ENCODE measurements around the gene RAB17.

Gene RAB17

DNA sequence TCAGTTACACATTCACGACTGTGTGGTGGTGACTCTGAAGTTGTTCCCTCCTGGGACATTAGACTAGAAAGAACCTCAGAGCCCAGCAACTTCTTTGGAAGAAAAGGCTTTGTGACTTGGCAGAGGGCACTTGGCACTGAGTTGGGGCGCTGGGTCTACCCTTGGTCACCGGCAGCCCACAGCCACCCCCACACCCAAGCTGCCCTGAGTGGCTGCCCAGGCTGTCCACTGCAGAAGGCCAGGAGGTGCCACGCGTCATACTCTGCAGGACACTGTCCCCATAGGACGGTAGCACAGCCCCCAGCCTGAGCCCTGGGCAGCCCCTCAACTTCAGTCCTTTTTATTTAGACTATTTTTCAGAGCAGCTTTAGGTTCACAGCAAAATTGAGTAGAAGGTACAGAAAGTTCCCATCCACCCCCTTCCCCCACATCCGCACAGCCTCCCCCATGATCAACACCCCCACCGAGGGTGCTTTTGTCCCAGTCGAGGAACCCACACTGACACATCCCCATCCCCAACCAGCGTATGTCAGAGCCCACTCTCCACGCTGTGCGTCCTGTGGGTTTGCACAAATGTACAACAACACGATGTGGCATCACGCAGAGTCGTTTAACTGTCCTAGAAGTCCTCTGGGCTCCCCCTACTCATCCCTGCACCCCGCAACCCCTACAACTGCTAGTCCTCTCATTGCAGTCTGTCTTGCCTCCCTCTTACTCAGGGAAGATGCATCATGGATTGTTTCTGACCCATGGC is 23.1 kb downstream of the RAB17 start:
- DNase-seq, result no peak
- TF ChIP-seq, protein P1, sequence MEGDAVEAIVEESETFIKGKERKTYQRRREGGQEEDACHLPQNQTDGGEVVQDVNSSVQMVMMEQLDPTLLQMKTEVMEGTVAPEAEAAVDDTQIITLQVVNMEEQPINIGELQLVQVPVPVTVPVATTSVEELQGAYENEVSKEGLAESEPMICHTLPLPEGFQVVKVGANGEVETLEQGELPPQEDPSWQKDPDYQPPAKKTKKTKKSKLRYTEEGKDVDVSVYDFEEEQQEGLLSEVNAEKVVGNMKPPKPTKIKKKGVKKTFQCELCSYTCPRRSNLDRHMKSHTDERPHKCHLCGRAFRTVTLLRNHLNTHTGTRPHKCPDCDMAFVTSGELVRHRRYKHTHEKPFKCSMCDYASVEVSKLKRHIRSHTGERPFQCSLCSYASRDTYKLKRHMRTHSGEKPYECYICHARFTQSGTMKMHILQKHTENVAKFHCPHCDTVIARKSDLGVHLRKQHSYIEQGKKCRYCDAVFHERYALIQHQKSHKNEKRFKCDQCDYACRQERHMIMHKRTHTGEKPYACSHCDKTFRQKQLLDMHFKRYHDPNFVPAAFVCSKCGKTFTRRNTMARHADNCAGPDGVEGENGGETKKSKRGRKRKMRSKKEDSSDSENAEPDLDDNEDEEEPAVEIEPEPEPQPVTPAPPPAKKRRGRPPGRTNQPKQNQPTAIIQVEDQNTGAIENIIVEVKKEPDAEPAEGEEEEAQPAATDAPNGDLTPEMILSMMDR (IDR thresholded peaks at IDR 0.05; ENCODE audit: low read depth, low read length), result no peak
- Histone ChIP-seq H3K4me3 (ENCODE audit: low read depth, low read length) (no peak overlapping the region), H3K27me3 (peaks cover 7% of the 10 kb centered on the region; the same call in 1 of the 2 replicates), H3K9me3 (no peaks in the 10 kb centered on the region), H3K4me1 (no peaks in the 10 kb centered on the region), H3K36me3 (no peaks in the 10 kb centered on the region)

DNA sequence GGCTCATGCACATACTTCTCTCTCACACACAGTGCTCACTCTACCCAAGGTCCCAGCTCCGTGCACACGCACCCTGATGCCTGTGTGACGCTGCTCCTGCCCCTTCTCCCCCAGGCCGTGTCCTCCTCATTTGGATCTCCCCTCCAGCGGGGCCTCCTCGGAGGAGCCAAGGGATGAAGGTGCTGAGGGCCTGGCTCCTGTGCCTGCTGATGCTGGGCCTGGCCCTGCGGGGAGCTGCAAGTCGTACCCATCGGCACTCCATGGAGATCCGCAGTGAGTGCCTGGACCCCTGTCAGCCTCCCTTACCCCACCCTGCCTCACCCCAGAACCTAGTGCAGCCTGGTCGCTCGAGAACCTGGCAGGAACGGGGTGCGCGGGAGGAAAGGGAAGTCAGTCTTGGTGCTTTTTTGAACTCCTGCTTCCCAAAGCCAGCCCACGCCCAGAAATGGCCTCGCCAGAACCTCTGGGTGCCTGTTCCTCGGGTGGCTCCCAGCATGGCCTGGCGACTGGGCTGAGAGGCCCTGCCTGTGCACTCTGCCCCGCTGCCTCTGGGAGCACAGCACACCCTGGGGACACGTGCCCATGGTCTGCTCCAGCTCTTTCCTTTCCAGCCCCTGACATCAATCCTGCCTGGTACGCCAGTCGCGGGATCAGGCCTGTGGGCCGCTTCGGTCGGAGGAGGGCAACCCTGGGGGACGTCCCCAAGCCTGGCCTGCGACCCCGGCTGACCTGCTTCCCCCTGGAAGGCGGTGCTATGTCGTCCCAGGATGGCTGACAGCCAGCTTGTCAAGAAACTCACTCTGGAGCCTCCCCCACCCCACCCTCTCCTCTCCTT is 23.9 kb downstream of the RAB17 start, which contains the start of gene PRLH:
Gene PRLH (plus strand): TSS at position 174 of the 835 bp plus-strand sequence. CDS start 0 bp downstream, at position 174.
- no peak for DNase-seq
- TF ChIP-seq, protein P1 (IDR thresholded peaks at IDR 0.05; ENCODE audit: low read depth, low read length), result no peak
- H3K4me3 ChIP-seq (ENCODE audit: low read depth, low read length), result no peak within 1 kb of the TSS
- H3K4me1 ChIP-seq, result no peaks in the 10 kb centered on the region
- H3K9me3 ChIP-seq, result no peaks in the 10 kb centered on the region
- peaks cover 7% of the 10 kb centered on the region; the same call in 1 of the 2 replicates for H3K27me3 ChIP-seq
- no peaks in the 10 kb centered on the region for H3K36me3 ChIP-seq

DNA sequence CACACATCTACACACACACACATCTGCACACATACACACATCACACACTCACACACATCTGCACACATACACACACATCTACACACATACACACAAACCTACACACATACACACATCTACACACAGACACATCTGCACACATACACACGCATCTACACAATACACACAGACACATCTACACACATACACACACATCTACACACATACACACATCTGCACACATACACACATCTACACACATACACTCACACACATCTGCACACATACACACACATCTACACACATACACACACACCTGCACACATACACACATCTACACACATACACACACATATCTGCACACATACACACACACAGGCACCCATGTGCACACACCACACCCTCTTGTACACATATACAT is 24.6 kb downstream of the RAB17 start:
- Histone ChIP-seq H3K27me3 (peaks cover 7% of the 10 kb centered on the region; the same call in 1 of the 2 replicates), H3K9me3 (no peaks in the 10 kb centered on the region), H3K4me3 (ENCODE audit: low read depth, low read length) (no peak overlapping the region), H3K36me3 (no peaks in the 10 kb centered on the region), H3K4me1 (no peaks in the 10 kb centered on the region)
- TF ChIP-seq, protein P1 (IDR thresholded peaks at IDR 0.05; ENCODE audit: low read depth, low read length), result no peak
- no peak for DNase-seq

DNA sequence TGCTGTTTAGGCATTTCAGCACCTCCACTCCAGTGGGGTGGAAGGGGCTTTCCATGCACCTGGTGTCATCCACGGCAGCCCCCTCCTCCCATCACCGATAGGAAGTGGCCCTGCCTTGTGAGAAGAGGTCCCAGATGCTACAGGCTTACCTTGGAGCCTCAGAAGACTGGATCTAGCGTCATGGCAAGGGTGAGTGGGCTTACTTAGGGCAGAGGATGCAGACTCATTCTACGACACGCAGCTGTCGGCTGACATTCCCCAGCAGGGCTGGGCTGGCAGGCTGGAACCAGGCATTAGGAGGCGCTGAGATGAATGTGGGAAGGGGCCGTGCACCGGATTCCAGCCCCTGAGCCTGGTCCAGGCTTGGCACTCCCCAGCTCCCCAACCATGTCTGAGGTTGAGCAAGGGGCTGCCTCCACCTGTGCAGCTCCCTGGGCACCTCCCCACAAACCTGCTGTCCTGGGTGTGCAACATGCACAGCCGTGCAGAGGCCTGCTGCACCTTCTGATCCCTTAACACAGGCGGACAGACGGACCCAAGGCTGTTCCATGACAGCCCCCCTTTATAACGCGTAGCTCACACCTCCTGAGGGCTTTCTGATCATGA is 25.9 kb downstream of the RAB17 start:
- peaks cover 7% of the 10 kb centered on the region; the same call in 1 of the 2 replicates for H3K27me3 ChIP-seq
- no peaks in the 10 kb centered on the region for H3K9me3 ChIP-seq
- DNase-seq, result no peak
- no peak overlapping the region for H3K4me3 ChIP-seq (ENCODE audit: low read depth, low read length)
- H3K4me1 ChIP-seq, result no peaks in the 10 kb centered on the region
- TF ChIP-seq, protein P1 (IDR thresholded peaks at IDR 0.05; ENCODE audit: low read depth, low read length), result no peak
- H3K36me3 ChIP-seq, result no peaks in the 10 kb centered on the region

DNA sequence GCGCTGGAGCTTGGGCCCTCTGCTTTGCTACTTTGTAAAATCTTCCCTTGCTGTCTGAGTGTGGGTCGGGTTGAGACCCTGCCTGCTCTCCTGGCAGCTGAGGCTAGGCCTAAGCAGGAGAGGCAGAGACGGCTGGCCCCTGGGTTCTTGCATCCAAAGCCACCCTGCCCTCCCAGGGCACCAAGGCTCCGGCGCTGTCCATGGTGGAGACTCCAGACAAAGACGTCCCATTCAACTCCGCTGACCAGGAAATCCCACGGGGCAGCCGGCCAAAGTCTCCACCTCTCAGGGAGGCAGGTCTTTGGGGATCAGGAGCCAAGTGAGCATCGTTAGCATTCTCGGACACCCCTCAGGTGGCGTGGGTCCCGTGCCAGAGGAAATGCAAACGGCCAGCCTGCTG is 26.7 kb downstream of the RAB17 start:
- TF ChIP-seq, protein P1 (IDR thresholded peaks at IDR 0.05; ENCODE audit: low read depth, low read length), result no peak
- H3K9me3 ChIP-seq, result no peaks in the 10 kb centered on the region
- H3K4me1 ChIP-seq, result no peaks in the 10 kb centered on the region
- H3K4me3 ChIP-seq (ENCODE audit: low read depth, low read length), result no peak overlapping the region
- H3K36me3 ChIP-seq, result no peaks in the 10 kb centered on the region
- H3K27me3 ChIP-seq, result peaks cover 10% of the 10 kb centered on the region; the same call in 1 of the 2 replicates
- DNase-seq, result no peak

Measured in BE2C (cell line).